ENCODE results near the gene ZSCAN18. TPM values are rescaled to one million over a fixed set of nuclear protein-coding genes. Genes with fewer than 3 reads are reported as not detected.
"Not testable (repeated sequence)": the region's sequence is repeated elsewhere in the genome, so short reads cannot be mapped to it uniquely, and the experiment has no call there.

Gene ZSCAN18, protein sequence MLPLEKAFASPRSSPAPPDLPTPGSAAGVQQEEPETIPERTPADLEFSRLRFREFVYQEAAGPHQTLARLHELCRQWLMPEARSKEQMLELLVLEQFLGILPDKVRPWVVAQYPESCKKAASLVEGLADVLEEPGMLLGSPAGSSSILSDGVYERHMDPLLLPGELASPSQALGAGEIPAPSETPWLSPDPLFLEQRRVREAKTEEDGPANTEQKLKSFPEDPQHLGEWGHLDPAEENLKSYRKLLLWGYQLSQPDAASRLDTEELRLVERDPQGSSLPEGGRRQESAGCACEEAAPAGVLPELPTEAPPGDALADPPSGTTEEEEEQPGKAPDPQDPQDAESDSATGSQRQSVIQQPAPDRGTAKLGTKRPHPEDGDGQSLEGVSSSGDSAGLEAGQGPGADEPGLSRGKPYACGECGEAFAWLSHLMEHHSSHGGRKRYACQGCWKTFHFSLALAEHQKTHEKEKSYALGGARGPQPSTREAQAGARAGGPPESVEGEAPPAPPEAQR
- total RNA-seq = 100 TPM

DNA sequence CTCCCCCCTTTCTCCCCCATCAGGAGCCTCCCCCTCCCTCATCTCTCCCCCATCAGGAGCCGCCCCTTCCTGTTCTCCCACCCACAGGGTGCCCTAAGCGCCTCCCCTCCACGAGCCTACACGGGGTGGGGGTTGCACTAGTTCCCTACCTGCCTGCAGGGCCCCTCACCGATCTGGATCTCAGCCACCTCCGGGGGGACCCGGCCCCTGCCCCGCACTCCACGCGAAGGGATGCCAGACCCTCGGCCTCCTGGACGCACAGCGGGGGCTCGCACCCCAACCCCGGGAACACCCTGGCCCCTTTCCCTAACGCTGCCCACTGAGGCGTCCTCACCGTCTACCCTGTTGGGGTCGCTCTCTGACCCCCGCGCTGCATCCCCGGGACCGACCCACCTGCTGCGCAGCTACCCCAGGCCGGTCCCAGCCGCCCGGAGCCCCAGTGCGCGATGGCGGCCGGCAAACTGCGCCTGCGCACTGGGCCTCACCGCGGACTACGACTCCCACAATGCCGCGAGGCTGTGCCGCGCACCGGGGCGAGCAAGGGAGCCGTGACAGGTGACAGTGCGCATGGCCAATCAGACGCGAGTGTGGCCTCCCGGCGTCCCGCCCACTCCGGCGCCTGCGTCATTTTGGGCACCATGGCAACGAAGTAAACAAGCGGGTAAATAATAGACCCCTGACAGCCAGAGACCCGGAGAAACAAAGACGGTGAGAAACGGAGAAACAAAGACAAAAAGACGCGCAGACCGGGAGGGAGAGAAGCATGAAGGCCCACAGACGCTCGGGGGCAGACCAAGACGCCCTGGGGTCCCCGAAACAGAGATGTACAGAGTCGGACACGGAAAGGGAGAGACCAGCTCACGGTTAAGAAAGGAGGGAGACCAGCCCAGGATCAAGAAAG lies at the start of gene ZSCAN18:
Gene ZSCAN18 (minus strand): TSS at position 451 of the 901 bp plus-strand sequence. CDS start 7,964 bp downstream, outside the sequence.
- DNase-seq = peak; percentile 100

- not testable (repeated sequence) for DNase-seq
Observed at GRCh38 chr19:58147475-58147874, 49.4 kb upstream of the ZSCAN18 start.

GRCh38 chr19:58145849-58146248 lies 47.8 kb upstream of the ZSCAN18 start:
- no peak for DNase-seq

GRCh38 chr19:58134244-58134643 lies 36.2 kb upstream of the ZSCAN18 start:
- DNase-seq = no peak

GRCh38 chr19:58129284-58129683 lies 31.3 kb upstream of the ZSCAN18 start:
- DNase-seq = no peak

GRCh38 chr19:58128041-58128685 lies 30.1 kb upstream of the ZSCAN18 start:
- no peak for DNase-seq

DNA sequence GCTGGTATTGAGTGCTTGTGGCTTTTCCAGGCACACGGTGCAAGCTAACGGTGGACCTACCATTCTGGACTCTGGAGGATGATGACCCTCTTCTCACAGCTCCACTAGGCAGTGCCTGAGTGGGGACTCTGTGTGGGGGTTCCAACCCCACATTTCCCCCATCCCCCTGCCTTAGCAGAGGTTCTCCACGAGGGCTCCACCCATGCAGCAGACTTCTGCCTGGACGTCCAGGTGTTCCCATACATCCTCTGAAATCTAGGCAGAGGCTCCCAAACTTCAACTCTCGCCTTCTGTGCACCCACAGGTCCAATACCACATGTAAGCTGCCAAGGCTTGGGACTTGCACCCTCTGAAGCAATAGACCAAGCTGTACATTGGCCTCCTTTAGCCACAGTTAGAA lies 25.3 kb upstream of the ZSCAN18 start:
- no peak for DNase-seq

- DNase-seq = no peak
Observed at GRCh38 chr19:58118979-58119733, 21.1 kb upstream of the ZSCAN18 start.

- DNase-seq = peak; percentile 77
Observed at GRCh38 chr19:58117841-58118575, 20.0 kb upstream of the ZSCAN18 start.

- no peak for DNase-seq
Observed at GRCh38 chr19:58108546-58108817, 10.5 kb upstream of the ZSCAN18 start.

GRCh38 chr19:58107778-58108545 lies 9.9 kb upstream of the ZSCAN18 start:
- no peak for DNase-seq

GRCh38 chr19:58098682-58098998 lies 609 bp upstream of the ZSCAN18 start:
- DNase-seq = no peak

DNA sequence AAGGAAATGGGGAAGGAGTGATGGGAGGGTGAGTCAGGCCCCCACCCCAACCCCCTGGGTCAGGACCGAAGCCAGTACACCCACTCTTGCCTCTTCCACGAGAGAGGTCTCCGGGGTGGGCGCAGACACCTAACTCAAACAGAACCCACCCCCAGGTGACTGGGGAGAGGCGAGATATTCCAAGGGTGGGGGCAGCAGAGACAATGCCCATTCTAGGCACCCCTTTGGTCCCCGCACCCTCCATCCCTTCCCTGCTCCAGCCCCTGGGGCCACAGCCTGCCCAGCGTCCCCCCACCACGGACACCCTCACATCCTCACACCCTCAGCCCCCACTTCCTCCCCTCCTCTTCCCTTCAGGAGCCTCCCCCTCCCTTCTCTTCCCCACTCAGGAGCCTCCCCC lies 682 bp downstream of the ZSCAN18 start:
- DNase-seq = no peak

- no peak for DNase-seq
Observed at GRCh38 chr19:58096884-58097283, 1.1 kb downstream of the ZSCAN18 start.

DNA sequence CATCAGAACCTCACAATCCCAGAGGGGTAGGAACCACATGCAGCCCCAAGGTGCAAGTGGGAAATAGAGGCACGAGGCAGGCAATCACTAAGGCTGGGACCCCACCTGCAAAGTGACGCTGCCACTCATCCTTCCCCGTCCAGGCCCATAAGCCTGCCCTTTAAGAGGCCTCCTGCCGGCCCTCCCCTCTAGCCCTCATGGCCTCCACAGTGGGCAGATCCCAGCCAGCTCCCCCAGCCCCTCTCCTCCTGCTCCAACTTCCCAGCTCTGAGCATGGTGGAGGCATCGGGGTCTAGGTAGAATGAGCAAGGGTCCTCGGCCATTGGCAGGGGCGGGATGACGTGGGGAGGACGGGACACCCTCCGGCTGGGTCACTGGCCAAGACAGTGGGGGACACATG lies 2.7 kb downstream of the ZSCAN18 start:
- no peak for DNase-seq

DNA sequence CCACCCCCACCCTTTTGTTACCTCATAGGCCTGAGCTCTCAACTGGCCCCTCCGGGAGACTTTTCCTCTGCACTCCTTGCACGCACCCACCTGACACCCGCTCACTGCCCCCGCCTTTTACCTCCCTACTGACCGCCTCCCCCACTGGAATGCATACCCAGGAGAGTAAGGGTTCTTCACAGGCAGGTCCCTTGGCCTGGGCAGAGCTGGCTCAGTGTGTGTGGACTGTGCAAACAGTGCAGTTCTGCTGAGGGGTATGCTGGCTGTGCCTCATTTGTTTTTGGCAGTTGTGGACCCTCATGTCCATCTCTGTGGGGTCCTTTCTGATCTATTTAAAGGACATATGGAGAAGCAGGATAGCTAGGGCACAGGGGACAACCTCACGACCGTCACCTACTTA lies 5.0 kb downstream of the ZSCAN18 start:
- DNase-seq = no peak

DNA sequence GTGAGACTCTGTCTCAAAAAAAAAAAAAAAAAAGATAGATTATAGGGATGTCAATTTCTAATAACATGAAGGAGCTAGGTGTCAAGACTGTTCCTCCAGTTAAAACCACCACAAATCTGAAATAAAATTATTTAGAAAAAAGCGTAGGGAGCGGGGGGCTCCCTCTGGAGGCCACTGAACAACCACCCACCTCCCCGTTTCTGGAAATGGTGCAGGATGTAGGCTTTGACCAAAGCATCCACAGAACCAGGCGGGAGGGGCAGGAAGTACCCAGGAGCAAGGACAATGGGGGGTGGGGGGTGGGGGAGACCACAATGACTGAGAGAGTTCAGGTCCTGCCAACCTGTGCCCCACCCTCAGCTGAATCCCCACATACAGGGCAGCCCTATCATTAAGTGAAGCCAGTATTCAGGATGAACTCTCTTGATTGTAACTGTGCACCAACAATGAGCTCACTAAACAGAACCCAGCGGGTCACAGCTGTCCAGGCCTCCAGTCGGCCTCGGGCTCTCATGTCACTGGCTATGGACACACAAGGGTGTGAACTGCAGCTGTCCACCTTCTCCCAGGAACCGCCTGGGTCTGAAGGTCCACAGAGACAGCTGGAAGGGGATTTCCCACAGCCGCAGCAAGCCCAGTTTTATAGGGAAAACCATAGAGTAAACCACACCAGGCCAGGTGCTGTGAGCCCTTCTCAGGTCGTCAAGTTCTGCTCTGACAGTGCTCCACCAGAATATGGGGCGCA lies 6.6 kb downstream of the ZSCAN18 start:
- DNase-seq = peak; percentile 70

GRCh38 chr19:58089846-58090245 lies 8.2 kb downstream of the ZSCAN18 start:
- no peak for DNase-seq

DNA sequence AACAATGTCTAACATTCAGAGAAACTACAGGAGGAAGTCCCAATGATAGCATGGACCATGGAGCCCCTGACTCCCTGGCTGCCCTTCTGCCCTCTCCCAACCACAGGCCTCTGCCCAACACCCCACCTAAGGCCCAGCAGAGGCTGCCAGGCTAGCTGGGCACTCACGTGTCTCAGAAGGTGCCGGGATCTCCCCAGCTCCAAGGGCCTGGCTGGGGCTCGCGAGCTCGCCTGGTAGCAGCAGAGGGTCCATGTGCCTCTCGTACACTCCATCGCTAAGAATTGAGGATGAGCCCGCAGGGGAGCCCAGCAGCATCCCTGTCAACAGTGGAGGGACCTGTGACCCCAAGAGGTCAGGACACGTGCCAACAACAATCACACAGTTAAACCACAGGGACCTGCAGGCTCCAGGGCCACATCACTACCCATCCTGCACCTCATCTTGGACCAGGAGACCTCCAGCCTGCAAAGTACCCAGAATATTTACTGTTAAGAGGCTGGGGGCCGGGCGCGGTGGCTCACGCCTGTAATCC lies 9.4 kb downstream of the ZSCAN18 start:
- no peak for DNase-seq
